Activated naive CD4-positive, alpha-beta T cell treated with anti-CD3 and anti-CD28 coated beads, Interleukin-2, amount 50 U/mL, for 24 hours (primary cell): Measurements from ENCODE around the gene GPA33.

Source experiments
- H3K27ac Mint-ChIP-seq: one replicate; pipeline ENCODE4 v1.8.0; 2021; ENCODE audit warnings: mild to moderate bottlenecking, mixed read lengths
- H3K27me3 Mint-ChIP-seq: one replicate; pipeline ENCODE4 v1.8.0; 2021; ENCODE audit warnings: mixed read lengths
- H3K36me3 Mint-ChIP-seq: one replicate; pipeline ENCODE4 v1.8.0; 2021; ENCODE audit warnings: mixed read lengths
- H3K4me1 Mint-ChIP-seq: one replicate; pipeline ENCODE4 v1.8.0; 2021; ENCODE audit warnings: mixed read lengths
- H3K4me3 Mint-ChIP-seq: one replicate; pipeline ENCODE4 v1.8.0; 2021; ENCODE audit warnings: mild to moderate bottlenecking, mixed read lengths
- H3K9me3 Mint-ChIP-seq: one replicate; pipeline ENCODE4 v1.8.0; 2021; ENCODE audit warnings: mixed read lengths

The GPA33 gene

GRCh38 chr1:167090314-167090942, at the start of gene GPA33:
Gene GPA33, minus strand, starts transcription at chr1:167090377. Its CDS starts 90 bp downstream, at chr1:167090287.
- Mint-ChIP-seq H3K27ac (peak within 1 kb of the TSS; percentile 92), H3K9me3 (no peaks in the 10 kb centered on the region), H3K4me3 (peak within 1 kb of the TSS; percentile 81), H3K4me1 (peaks cover 59% of the 10 kb centered on the region), H3K36me3 (peaks cover 1% of the 10 kb centered on the region), H3K27me3 (no peaks in the 10 kb centered on the region)

- Mint-ChIP-seq H3K4me3 (no peak overlapping the region), H3K36me3 (peaks cover 3% of the 10 kb centered on the region), H3K4me1 (no peaks in the 10 kb centered on the region), H3K9me3 (peaks cover 3% of the 10 kb centered on the region), H3K27me3 (no peaks in the 10 kb centered on the region), H3K27ac (no peak overlapping the region)
Measured at GRCh38 chr1:167138703-167139102, 48.5 kb upstream of the GPA33 start.

GRCh38 chr1:167137793-167138510, 47.8 kb upstream of the GPA33 start:
- no peak overlapping the region for H3K4me3 Mint-ChIP-seq
- H3K4me1 Mint-ChIP-seq = no peaks in the 10 kb centered on the region
- H3K36me3 Mint-ChIP-seq = peaks cover 1% of the 10 kb centered on the region
- no peaks in the 10 kb centered on the region for H3K9me3 Mint-ChIP-seq
- H3K27me3 Mint-ChIP-seq = no peaks in the 10 kb centered on the region
- no peak overlapping the region for H3K27ac Mint-ChIP-seq

- H3K27ac Mint-ChIP-seq = peak overlapping the region; percentile 13
- H3K9me3 Mint-ChIP-seq = no peaks in the 10 kb centered on the region
- H3K27me3 Mint-ChIP-seq = no peaks in the 10 kb centered on the region
Measured at GRCh38 chr1:167137332-167137781, 47.2 kb upstream of the GPA33 start.

GRCh38 chr1:167136806-167137205, 46.6 kb upstream of the GPA33 start:
- Mint-ChIP-seq H3K9me3 (no peaks in the 10 kb centered on the region), H3K36me3 (no peaks in the 10 kb centered on the region), H3K4me1 (no peaks in the 10 kb centered on the region), H3K27me3 (no peaks in the 10 kb centered on the region), H3K27ac (no peak overlapping the region), H3K4me3 (no peak overlapping the region)

More at GRCh38 chr1:167137332-167137781, 47.2 kb upstream of the GPA33 start:
- peaks cover under 1% of the 10 kb centered on the region for H3K36me3 Mint-ChIP-seq
- H3K4me1 Mint-ChIP-seq = no peaks in the 10 kb centered on the region
- H3K4me3 Mint-ChIP-seq = no peak overlapping the region

- no peaks in the 10 kb centered on the region for H3K27me3 Mint-ChIP-seq
- H3K4me3 Mint-ChIP-seq = no peak overlapping the region
- H3K27ac Mint-ChIP-seq = no peak overlapping the region
- H3K9me3 Mint-ChIP-seq = no peaks in the 10 kb centered on the region
- no peaks in the 10 kb centered on the region for H3K4me1 Mint-ChIP-seq
- H3K36me3 Mint-ChIP-seq = no peaks in the 10 kb centered on the region
Measured at GRCh38 chr1:167136191-167136614, 46.0 kb upstream of the GPA33 start.

GRCh38 chr1:167135281-167135840, 45.2 kb upstream of the GPA33 start:
- Mint-ChIP-seq H3K27me3 (no peaks in the 10 kb centered on the region), H3K36me3 (no peaks in the 10 kb centered on the region), H3K4me3 (no peak overlapping the region), H3K27ac (no peak overlapping the region), H3K4me1 (no peaks in the 10 kb centered on the region), H3K9me3 (no peaks in the 10 kb centered on the region)

GRCh38 chr1:167132301-167133010, 42.3 kb upstream of the GPA33 start:
- H3K27me3 Mint-ChIP-seq = peaks cover 1% of the 10 kb centered on the region
- no peaks in the 10 kb centered on the region for H3K4me1 Mint-ChIP-seq
- no peak overlapping the region for H3K4me3 Mint-ChIP-seq
- no peaks in the 10 kb centered on the region for H3K9me3 Mint-ChIP-seq
- H3K27ac Mint-ChIP-seq = no peak overlapping the region
- no peaks in the 10 kb centered on the region for H3K36me3 Mint-ChIP-seq

- no peak overlapping the region for H3K27ac Mint-ChIP-seq
- H3K4me1 Mint-ChIP-seq = no peaks in the 10 kb centered on the region
- H3K27me3 Mint-ChIP-seq = peaks cover 1% of the 10 kb centered on the region
- no peaks in the 10 kb centered on the region for H3K9me3 Mint-ChIP-seq
- H3K36me3 Mint-ChIP-seq = no peaks in the 10 kb centered on the region
- no peak overlapping the region for H3K4me3 Mint-ChIP-seq
Measured at GRCh38 chr1:167130829-167131510, 40.8 kb upstream of the GPA33 start.

- H3K4me3 Mint-ChIP-seq = no peak overlapping the region
- no peaks in the 10 kb centered on the region for H3K9me3 Mint-ChIP-seq
- H3K27me3 Mint-ChIP-seq = peaks cover 3% of the 10 kb centered on the region
- H3K27ac Mint-ChIP-seq = no peak overlapping the region
- H3K36me3 Mint-ChIP-seq = no peaks in the 10 kb centered on the region
- no peaks in the 10 kb centered on the region for H3K4me1 Mint-ChIP-seq
Measured at GRCh38 chr1:167128261-167129227, 38.4 kb upstream of the GPA33 start.

GRCh38 chr1:167127661-167128060, 37.5 kb upstream of the GPA33 start:
- Mint-ChIP-seq H3K27me3 (peaks cover 3% of the 10 kb centered on the region), H3K36me3 (no peaks in the 10 kb centered on the region), H3K4me3 (no peak overlapping the region), H3K27ac (no peak overlapping the region), H3K9me3 (no peaks in the 10 kb centered on the region), H3K4me1 (no peaks in the 10 kb centered on the region)

GRCh38 chr1:167127236-167127635, 37.1 kb upstream of the GPA33 start:
- no peak overlapping the region for H3K4me3 Mint-ChIP-seq
- no peak overlapping the region for H3K27ac Mint-ChIP-seq
- no peaks in the 10 kb centered on the region for H3K9me3 Mint-ChIP-seq
- H3K4me1 Mint-ChIP-seq = no peaks in the 10 kb centered on the region
- H3K36me3 Mint-ChIP-seq = no peaks in the 10 kb centered on the region
- H3K27me3 Mint-ChIP-seq = peaks cover 3% of the 10 kb centered on the region

- H3K36me3 Mint-ChIP-seq = no peaks in the 10 kb centered on the region
- H3K27me3 Mint-ChIP-seq = peaks cover 3% of the 10 kb centered on the region
- H3K9me3 Mint-ChIP-seq = no peaks in the 10 kb centered on the region
- H3K27ac Mint-ChIP-seq = no peak overlapping the region
- no peaks in the 10 kb centered on the region for H3K4me1 Mint-ChIP-seq
- no peak overlapping the region for H3K4me3 Mint-ChIP-seq
Measured at GRCh38 chr1:167126811-167127210, 36.6 kb upstream of the GPA33 start.

- Mint-ChIP-seq H3K27ac (no peak overlapping the region), H3K4me3 (no peak overlapping the region), H3K4me1 (peaks cover under 1% of the 10 kb centered on the region), H3K9me3 (no peaks in the 10 kb centered on the region), H3K27me3 (peaks cover 3% of the 10 kb centered on the region), H3K36me3 (no peaks in the 10 kb centered on the region)
Measured at GRCh38 chr1:167126317-167126716, 36.1 kb upstream of the GPA33 start.
